ENCODE measurements around the gene GOLGA3. TPM values are rescaled to one million over a fixed set of nuclear protein-coding genes. Genes with fewer than 3 reads are reported as not detected.

The GOLGA3 gene
- total and polyA plus RNA-seq, 4 donors, result 5.0 to 43.0 (median 15.8) TPM

DNA sequence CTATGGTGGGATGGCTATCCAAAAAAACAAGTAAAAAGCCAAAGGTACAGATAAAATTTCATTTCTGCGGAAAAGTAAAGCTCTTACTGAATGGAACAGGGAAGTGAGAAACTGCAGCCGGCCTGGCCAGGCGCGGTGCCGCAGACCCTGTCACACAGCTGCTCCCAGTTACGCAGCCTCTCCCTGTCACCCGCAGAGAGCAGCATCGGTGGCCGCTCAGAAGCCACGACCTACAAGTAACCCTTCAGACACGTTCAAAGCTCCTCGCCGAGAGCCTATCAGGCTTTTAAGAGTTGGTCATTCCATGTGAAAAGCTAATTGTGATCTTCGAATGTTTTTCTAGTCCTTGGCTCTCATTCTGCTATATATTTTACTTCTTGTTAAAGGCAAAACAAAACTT, 56.1 kb downstream of the GOLGA3 start:
- 90% methylated on average over 14 of the region's 14 CpGs for WGBS

DNA sequence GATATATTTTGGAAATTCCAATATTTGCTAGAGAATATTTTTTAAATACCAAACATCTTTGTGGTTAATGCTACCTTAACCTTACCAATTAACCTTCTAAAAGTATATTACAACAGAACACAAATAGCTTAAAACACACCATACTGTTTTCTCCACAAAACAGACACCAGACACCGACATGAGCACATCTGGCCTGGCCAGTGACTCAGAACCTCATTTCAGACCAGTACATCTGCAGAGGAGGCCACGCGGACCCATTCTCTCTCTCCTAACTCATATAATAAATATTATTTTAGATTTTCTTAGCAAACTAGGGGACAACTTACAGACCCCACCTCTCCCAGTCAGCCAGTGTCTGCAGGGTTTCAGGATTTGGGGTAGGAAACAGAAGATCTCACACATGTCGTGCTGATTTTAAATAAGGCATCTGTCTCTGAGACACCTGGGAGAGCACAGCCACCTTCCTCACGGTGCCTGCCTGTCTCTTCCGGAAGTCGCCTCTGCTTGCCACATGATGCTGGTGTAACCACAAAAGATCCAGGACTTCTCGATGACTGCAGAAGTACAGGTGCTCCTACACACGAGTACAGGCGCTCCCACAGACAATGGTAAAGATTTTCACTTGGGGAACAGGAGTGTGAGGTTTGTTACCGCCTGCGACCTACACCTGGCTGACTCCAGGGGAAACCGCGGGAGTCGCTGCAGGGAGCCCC, 57.4 kb downstream of the GOLGA3 start:
- H3K27ac ChIP-seq (ENCODE audit: low read depth in 1 of 2, low read length in 2 of 2), result no peak overlapping the region

More for the DNA sequence above, 56.1 kb downstream of the GOLGA3 start:
- no peak overlapping the region for H3K4me3 ChIP-seq (ENCODE audit: low read depth in 1 of 3, low read length in 3 of 3)
- H3K9ac ChIP-seq (ENCODE audit: low read depth in 1 of 2, low read length in 2 of 2), result no peak overlapping the region
- no peak overlapping the region for H3K27ac ChIP-seq (ENCODE audit: low read depth in 1 of 2, low read length in 2 of 2)
- no peaks in the 10 kb centered on the region for H3K9me3 ChIP-seq (ENCODE audit: control insufficient read depth in 4 of 4, low read length in 3 of 4)
- H3K4me1 ChIP-seq (ENCODE audit: control insufficient read depth in 4 of 4, insufficient read depth in 4 of 4, low read length in 3 of 4), result peaks cover 0 to 5% (median 0%) of the 10 kb centered on the region in 4 donors
- no peaks in the 10 kb centered on the region for H3K27me3 ChIP-seq (ENCODE audit: control insufficient read depth in 4 of 4, insufficient read depth in 4 of 4, low read length in 3 of 4)
- TF ChIP-seq YY1 (IDR thresholded peaks at IDR 0.05) (no peak), TAF1 (conservative IDR thresholded peaks at IDR 0.05) (no peak), EGR1 (IDR thresholded peaks at IDR 0.05; ENCODE audit: low read depth in 2 of 2) (no peak), HNF4G (IDR thresholded peaks at IDR 0.05) (no peak), FOXA2 (IDR thresholded peaks at IDR 0.05) (no peak), JUND (IDR thresholded peaks at IDR 0.05) (no peak)
- TF ChIP-seq, protein P1, sequence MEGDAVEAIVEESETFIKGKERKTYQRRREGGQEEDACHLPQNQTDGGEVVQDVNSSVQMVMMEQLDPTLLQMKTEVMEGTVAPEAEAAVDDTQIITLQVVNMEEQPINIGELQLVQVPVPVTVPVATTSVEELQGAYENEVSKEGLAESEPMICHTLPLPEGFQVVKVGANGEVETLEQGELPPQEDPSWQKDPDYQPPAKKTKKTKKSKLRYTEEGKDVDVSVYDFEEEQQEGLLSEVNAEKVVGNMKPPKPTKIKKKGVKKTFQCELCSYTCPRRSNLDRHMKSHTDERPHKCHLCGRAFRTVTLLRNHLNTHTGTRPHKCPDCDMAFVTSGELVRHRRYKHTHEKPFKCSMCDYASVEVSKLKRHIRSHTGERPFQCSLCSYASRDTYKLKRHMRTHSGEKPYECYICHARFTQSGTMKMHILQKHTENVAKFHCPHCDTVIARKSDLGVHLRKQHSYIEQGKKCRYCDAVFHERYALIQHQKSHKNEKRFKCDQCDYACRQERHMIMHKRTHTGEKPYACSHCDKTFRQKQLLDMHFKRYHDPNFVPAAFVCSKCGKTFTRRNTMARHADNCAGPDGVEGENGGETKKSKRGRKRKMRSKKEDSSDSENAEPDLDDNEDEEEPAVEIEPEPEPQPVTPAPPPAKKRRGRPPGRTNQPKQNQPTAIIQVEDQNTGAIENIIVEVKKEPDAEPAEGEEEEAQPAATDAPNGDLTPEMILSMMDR (IDR thresholded peaks at IDR 0.05; ENCODE audit: low read depth, low read length, missing input control), result no peak
- DNase-seq (ENCODE audit: low spot score), result no peak
- peaks cover 16 to 65% (median 38%) of the 10 kb centered on the region in 4 donors for H3K36me3 ChIP-seq (ENCODE audit: control insufficient read depth in 4 of 4, insufficient read depth in 3 of 4, low read depth in 1 of 4, low read length in 3 of 4)

DNA sequence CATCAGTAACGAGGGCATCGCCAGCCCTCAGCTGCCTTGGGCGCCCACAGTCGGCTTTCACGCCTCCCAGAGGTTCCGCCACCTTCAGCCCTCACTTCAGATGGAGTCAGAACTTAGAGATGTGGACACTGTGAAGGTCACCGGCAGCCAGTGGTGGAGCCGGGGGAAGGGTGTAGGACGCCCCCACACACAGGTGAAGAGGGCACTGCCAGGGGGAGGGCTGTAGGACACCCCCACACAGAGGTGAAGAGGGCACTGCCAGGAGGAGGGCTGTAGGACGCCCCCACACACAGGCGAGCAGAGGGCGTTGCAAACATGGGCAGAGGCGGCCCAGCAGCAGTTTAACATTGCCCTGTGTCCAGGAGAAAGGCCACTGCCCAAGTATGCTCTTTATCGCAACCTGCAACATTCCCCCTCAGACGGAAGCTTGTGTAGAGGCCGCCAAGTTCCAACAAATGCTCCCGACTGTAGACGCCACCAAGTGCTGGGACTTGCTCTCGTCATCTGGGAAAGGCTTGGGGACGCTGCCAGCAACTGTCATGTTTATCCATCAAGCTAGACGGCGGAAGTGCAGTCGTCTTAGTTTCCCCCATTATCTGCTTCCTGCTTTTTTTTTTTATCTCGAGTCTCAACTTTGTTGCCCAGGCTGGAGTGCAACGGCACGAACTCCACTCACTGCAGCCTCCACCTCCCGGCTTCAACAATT, 62.1 kb downstream of the GOLGA3 start:
- Histone ChIP-seq H3K9ac (ENCODE audit: low read depth in 1 of 2, low read length in 2 of 2) (no peak overlapping the region), H3K9me3 (ENCODE audit: control insufficient read depth in 4 of 4, low read length in 3 of 4) (no peaks in the 10 kb centered on the region), H3K27me3 (ENCODE audit: control insufficient read depth in 4 of 4, insufficient read depth in 4 of 4, low read length in 3 of 4) (no peaks in the 10 kb centered on the region), H3K4me1 (ENCODE audit: control insufficient read depth in 4 of 4, insufficient read depth in 4 of 4, low read length in 3 of 4) (peaks cover 0 to 10% (median 3%) of the 10 kb centered on the region in 4 donors), H3K36me3 (ENCODE audit: control insufficient read depth in 4 of 4, insufficient read depth in 3 of 4, low read depth in 1 of 4, low read length in 3 of 4) (peaks cover 0 to 9% (median 4%) of the 10 kb centered on the region in 4 donors), H3K27ac (ENCODE audit: low read depth in 1 of 2, low read length in 2 of 2) (peak overlapping the region in 1 of 2 donors; percentile 37), H3K4me3 (ENCODE audit: low read depth in 1 of 3, low read length in 3 of 3) (no peak overlapping the region)
- 55% methylated on average over 27 of the region's 27 CpGs for WGBS
- DNase-seq (ENCODE audit: low spot score), result peak; percentile 47
- TF ChIP-seq, protein P2, sequence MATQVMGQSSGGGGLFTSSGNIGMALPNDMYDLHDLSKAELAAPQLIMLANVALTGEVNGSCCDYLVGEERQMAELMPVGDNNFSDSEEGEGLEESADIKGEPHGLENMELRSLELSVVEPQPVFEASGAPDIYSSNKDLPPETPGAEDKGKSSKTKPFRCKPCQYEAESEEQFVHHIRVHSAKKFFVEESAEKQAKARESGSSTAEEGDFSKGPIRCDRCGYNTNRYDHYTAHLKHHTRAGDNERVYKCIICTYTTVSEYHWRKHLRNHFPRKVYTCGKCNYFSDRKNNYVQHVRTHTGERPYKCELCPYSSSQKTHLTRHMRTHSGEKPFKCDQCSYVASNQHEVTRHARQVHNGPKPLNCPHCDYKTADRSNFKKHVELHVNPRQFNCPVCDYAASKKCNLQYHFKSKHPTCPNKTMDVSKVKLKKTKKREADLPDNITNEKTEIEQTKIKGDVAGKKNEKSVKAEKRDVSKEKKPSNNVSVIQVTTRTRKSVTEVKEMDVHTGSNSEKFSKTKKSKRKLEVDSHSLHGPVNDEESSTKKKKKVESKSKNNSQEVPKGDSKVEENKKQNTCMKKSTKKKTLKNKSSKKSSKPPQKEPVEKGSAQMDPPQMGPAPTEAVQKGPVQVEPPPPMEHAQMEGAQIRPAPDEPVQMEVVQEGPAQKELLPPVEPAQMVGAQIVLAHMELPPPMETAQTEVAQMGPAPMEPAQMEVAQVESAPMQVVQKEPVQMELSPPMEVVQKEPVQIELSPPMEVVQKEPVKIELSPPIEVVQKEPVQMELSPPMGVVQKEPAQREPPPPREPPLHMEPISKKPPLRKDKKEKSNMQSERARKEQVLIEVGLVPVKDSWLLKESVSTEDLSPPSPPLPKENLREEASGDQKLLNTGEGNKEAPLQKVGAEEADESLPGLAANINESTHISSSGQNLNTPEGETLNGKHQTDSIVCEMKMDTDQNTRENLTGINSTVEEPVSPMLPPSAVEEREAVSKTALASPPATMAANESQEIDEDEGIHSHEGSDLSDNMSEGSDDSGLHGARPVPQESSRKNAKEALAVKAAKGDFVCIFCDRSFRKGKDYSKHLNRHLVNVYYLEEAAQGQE (IDR thresholded peaks at IDR 0.05), result no peak
- peak; percentile 70 to 71 for TF ChIP-seq GABPA (IDR thresholded peaks at IDR 0.05 in 1 of 2, conservative IDR thresholded peaks at IDR 0.05 in 1 of 2)
- no peak for TF ChIP-seq FOXA2 (IDR thresholded peaks at IDR 0.05)
- no peak for TF ChIP-seq HNF4A (conservative IDR thresholded peaks at IDR 0.05)
- TF ChIP-seq NR2F2 (IDR thresholded peaks at IDR 0.05), result peak; percentile 36
- TF ChIP-seq TAF1 (conservative IDR thresholded peaks at IDR 0.05), result no peak
- TF ChIP-seq YY1 (IDR thresholded peaks at IDR 0.05), result peak; percentile 24
- no peak for TF ChIP-seq FOXA1 (IDR thresholded peaks at IDR 0.05)
- TF ChIP-seq, protein P1 (IDR thresholded peaks at IDR 0.05; ENCODE audit: low read depth, low read length, missing input control), result no peak

More for the DNA sequence above, 57.4 kb downstream of the GOLGA3 start:
- H3K36me3 ChIP-seq (ENCODE audit: control insufficient read depth in 4 of 4, insufficient read depth in 3 of 4, low read depth in 1 of 4, low read length in 3 of 4), result peaks cover 12 to 54% (median 30%) of the 10 kb centered on the region in 4 donors
- no peak overlapping the region for H3K9ac ChIP-seq (ENCODE audit: low read depth in 1 of 2, low read length in 2 of 2)
- H3K4me1 ChIP-seq (ENCODE audit: control insufficient read depth in 4 of 4, insufficient read depth in 4 of 4, low read length in 3 of 4), result peaks cover 0 to 9% (median 2%) of the 10 kb centered on the region in 4 donors
- no peaks in the 10 kb centered on the region for H3K9me3 ChIP-seq (ENCODE audit: control insufficient read depth in 4 of 4, low read length in 3 of 4)
- no peak for DNase-seq (ENCODE audit: low spot score)
- no peaks in the 10 kb centered on the region for H3K27me3 ChIP-seq (ENCODE audit: control insufficient read depth in 4 of 4, insufficient read depth in 4 of 4, low read length in 3 of 4)
- TF ChIP-seq HNF4G (IDR thresholded peaks at IDR 0.05) (no peak), FOXA1 (IDR thresholded peaks at IDR 0.05) (no peak), RAD21 (IDR thresholded peaks at IDR 0.05) (no peak), RXRA (IDR thresholded peaks at IDR 0.05) (no peak), HNF4A (conservative IDR thresholded peaks at IDR 0.05) (no peak), NR2F2 (IDR thresholded peaks at IDR 0.05) (no peak), YY1 (IDR thresholded peaks at IDR 0.05) (no peak)
- TF ChIP-seq, protein P3, sequence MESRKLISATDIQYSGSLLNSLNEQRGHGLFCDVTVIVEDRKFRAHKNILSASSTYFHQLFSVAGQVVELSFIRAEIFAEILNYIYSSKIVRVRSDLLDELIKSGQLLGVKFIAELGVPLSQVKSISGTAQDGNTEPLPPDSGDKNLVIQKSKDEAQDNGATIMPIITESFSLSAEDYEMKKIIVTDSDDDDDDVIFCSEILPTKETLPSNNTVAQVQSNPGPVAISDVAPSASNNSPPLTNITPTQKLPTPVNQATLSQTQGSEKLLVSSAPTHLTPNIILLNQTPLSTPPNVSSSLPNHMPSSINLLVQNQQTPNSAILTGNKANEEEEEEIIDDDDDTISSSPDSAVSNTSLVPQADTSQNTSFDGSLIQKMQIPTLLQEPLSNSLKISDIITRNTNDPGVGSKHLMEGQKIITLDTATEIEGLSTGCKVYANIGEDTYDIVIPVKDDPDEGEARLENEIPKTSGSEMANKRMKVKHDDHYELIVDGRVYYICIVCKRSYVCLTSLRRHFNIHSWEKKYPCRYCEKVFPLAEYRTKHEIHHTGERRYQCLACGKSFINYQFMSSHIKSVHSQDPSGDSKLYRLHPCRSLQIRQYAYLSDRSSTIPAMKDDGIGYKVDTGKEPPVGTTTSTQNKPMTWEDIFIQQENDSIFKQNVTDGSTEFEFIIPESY (IDR thresholded peaks at IDR 0.05), result no peak
- H3K4me3 ChIP-seq (ENCODE audit: low read depth in 1 of 3, low read length in 3 of 3), result no peak overlapping the region
- 93% methylated on average over 15 of the region's 15 CpGs for WGBS
